ENCODE results near the gene KCNT1.

The KCNT1 gene

GRCh38 chr9:135734616-135735144 is 32.7 kb downstream of the KCNT1 start:
- TF ChIP-seq GATA2 (IDR thresholded peaks at IDR 0.05; ENCODE audit: low read depth, low read length) = no peak
- TF ChIP-seq GATA3 (IDR thresholded peaks at IDR 0.05; ENCODE audit: low read depth, low read length) = no peak

- TF ChIP-seq GATA2 (IDR thresholded peaks at IDR 0.05; ENCODE audit: low read depth, low read length) (no peak), GATA3 (IDR thresholded peaks at IDR 0.05; ENCODE audit: low read depth, low read length) (no peak)
These were observed 34.4 kb downstream of the KCNT1 start for GRCh38 chr9:135736272-135736978.

- TF ChIP-seq GATA2 (IDR thresholded peaks at IDR 0.05; ENCODE audit: low read depth, low read length) (no peak), GATA3 (IDR thresholded peaks at IDR 0.05; ENCODE audit: low read depth, low read length) (no peak)
These were observed 35.2 kb downstream of the KCNT1 start for GRCh38 chr9:135736979-135737839.

GRCh38 chr9:135737840-135738521 is 36.0 kb downstream of the KCNT1 start:
- TF ChIP-seq GATA2 (IDR thresholded peaks at IDR 0.05; ENCODE audit: low read depth, low read length) (no peak), GATA3 (IDR thresholded peaks at IDR 0.05; ENCODE audit: low read depth, low read length) (no peak)

- TF ChIP-seq GATA3 (IDR thresholded peaks at IDR 0.05; ENCODE audit: low read depth, low read length) = no peak
- no peak for TF ChIP-seq GATA2 (IDR thresholded peaks at IDR 0.05; ENCODE audit: low read depth, low read length)
These were observed 37.6 kb downstream of the KCNT1 start for GRCh38 chr9:135739271-135740220.

- no peak for TF ChIP-seq GATA2 (IDR thresholded peaks at IDR 0.05; ENCODE audit: low read depth, low read length)
- no peak for TF ChIP-seq GATA3 (IDR thresholded peaks at IDR 0.05; ENCODE audit: low read depth, low read length)
These were observed 39.6 kb downstream of the KCNT1 start for GRCh38 chr9:135741276-135742219.

GRCh38 chr9:135743021-135743420 is 41.0 kb downstream of the KCNT1 start:
- no peak for TF ChIP-seq GATA2 (IDR thresholded peaks at IDR 0.05; ENCODE audit: low read depth, low read length)
- TF ChIP-seq GATA3 (IDR thresholded peaks at IDR 0.05; ENCODE audit: low read depth, low read length) = no peak

- TF ChIP-seq GATA3 (IDR thresholded peaks at IDR 0.05; ENCODE audit: low read depth, low read length) = no peak
- no peak for TF ChIP-seq GATA2 (IDR thresholded peaks at IDR 0.05; ENCODE audit: low read depth, low read length)
These were observed 41.8 kb downstream of the KCNT1 start for GRCh38 chr9:135743546-135744332.

- TF ChIP-seq GATA2 (IDR thresholded peaks at IDR 0.05; ENCODE audit: low read depth, low read length) (no peak), GATA3 (IDR thresholded peaks at IDR 0.05; ENCODE audit: low read depth, low read length) (no peak)
These were observed 42.5 kb downstream of the KCNT1 start for GRCh38 chr9:135744333-135745070.

GRCh38 chr9:135745189-135745588 is 43.2 kb downstream of the KCNT1 start:
- TF ChIP-seq GATA3 (IDR thresholded peaks at IDR 0.05; ENCODE audit: low read depth, low read length) (no peak), GATA2 (IDR thresholded peaks at IDR 0.05; ENCODE audit: low read depth, low read length) (no peak)
